GM18499 (cell line): ENCODE results near the gene CEP85L.

ENCODE experiments used
- ATAC-seq: cut with Tn5 transposase; IDR thresholded peaks from one replicate; pipeline ENCODE4 v1.9.1; 2021; ENCODE audit warnings: moderate number of reproducible peaks; ENCODE audit not compliant: insufficient read depth, unreplicated experiment

Gene CEP85L

GRCh38 chr6:118651282-118652050 lies at the start of gene CEP85L:
Gene CEP85L (minus strand): TSS chr6:118651591. CDS start chr6:118651269, 322 bp downstream.
- peak; percentile 76 for ATAC-seq

- ATAC-seq = no peak
Measured at GRCh38 chr6:118700531-118700930, 49.1 kb upstream of the CEP85L start.

GRCh38 chr6:118697554-118697953 lies 46.2 kb upstream of the CEP85L start:
- no peak for ATAC-seq

GRCh38 chr6:118696271-118696670 lies 44.9 kb upstream of the CEP85L start:
- no peak for ATAC-seq

GRCh38 chr6:118693562-118693961 lies 42.2 kb upstream of the CEP85L start:
- no peak for ATAC-seq

- no peak for ATAC-seq
Measured at GRCh38 chr6:118685823-118686449, 34.5 kb upstream of the CEP85L start.

- ATAC-seq = no peak
Measured at GRCh38 chr6:118683881-118684872, 32.8 kb upstream of the CEP85L start.

GRCh38 chr6:118680452-118681095 lies 29.2 kb upstream of the CEP85L start:
- ATAC-seq = no peak

- no peak for ATAC-seq
Measured at GRCh38 chr6:118679327-118679901, 28.0 kb upstream of the CEP85L start.

- ATAC-seq = no peak
Measured at GRCh38 chr6:118678866-118679265, 27.5 kb upstream of the CEP85L start.

- no peak for ATAC-seq
Measured at GRCh38 chr6:118677193-118677592, 25.8 kb upstream of the CEP85L start.

- ATAC-seq = no peak
Measured at GRCh38 chr6:118675225-118675624, 23.8 kb upstream of the CEP85L start.

- no peak for ATAC-seq
Measured at GRCh38 chr6:118674772-118675171, 23.4 kb upstream of the CEP85L start.

- no peak for ATAC-seq
Measured at GRCh38 chr6:118672678-118673077, 21.3 kb upstream of the CEP85L start.

GRCh38 chr6:118669561-118669960 lies 18.2 kb upstream of the CEP85L start:
- no peak for ATAC-seq

- no peak for ATAC-seq
Measured at GRCh38 chr6:118668761-118669385, 17.5 kb upstream of the CEP85L start.

- ATAC-seq = no peak
Measured at GRCh38 chr6:118667988-118668387, 16.6 kb upstream of the CEP85L start.

- ATAC-seq = no peak
Measured at GRCh38 chr6:118665011-118665410, 13.6 kb upstream of the CEP85L start.
